Karpas-422 (cell line): ENCODE results near the gene FRG2C. TPM values are rescaled to one million over a fixed set of nuclear protein-coding genes. Genes with fewer than 3 reads are reported as not detected.
"Not testable (repeated sequence)": the region's sequence is repeated elsewhere in the genome, so short reads cannot be mapped to it uniquely, and the experiment has no call there.

Experiments
- DNase-seq: peaks from one replicate; pipeline ENCODE4 v3.0.0-alpha.2; 2015
- H2AFZ ChIP-seq: fragments of 200-600 bp; sonication (generic); 2 replicates; pipeline ENCODE4 v1.6.1; 2014; ENCODE audit warnings: antibody characterized with exemption, low read length, mixed read lengths
- H3K27ac ChIP-seq: fragments of 200-600 bp; sonication (generic); 2 replicates; pipeline ENCODE4 v1.5.1; 2014; ENCODE audit warnings: mild to moderate bottlenecking, low read length, moderate library complexity
- H3K27me3 ChIP-seq: fragments of 200-600 bp; sonication (generic); 2 replicates; pipeline ENCODE4 v1.6.1; 2014; ENCODE audit warnings: low read length, mixed read lengths
- H3K36me3 ChIP-seq: fragments of 200-600 bp; sonication (generic); 2 replicates; pipeline ENCODE4 v1.6.1; 2014; ENCODE audit warnings: low read length, mixed read lengths; ENCODE audit not compliant: insufficient read depth
- H3K4me1 ChIP-seq: fragments of 200-600 bp; sonication (generic); 2 replicates; pipeline ENCODE4 v1.6.1; 2014; ENCODE audit warnings: mild to moderate bottlenecking, low read length, mixed read lengths
- H3K4me2 ChIP-seq: fragments of 200-600 bp; sonication (generic); 2 replicates; pipeline ENCODE4 v1.6.1; 2014; ENCODE audit warnings: low read length, low read depth, mild to moderate bottlenecking; ENCODE audit not compliant: poor library complexity, severe bottlenecking
- H3K4me3 ChIP-seq: fragments of 200-600 bp; sonication (generic); 2 replicates; pipeline ENCODE4 v1.5.1; 2014; ENCODE audit warnings: mild to moderate bottlenecking, antibody characterized with exemption, low read length, mixed read lengths
- H3K79me2 ChIP-seq: fragments of 200-600 bp; sonication (generic); 2 replicates; pipeline ENCODE4 v1.6.1; 2014; ENCODE audit warnings: mild to moderate bottlenecking, low read length, mixed read lengths
- H3K9ac ChIP-seq: fragments of 200-600 bp; sonication (generic); 2 replicates; pipeline ENCODE4 v1.6.0; 2014; ENCODE audit warnings: low read length
- H3K9me2 ChIP-seq: fragments of 200-600 bp; sonication (generic), shearing (Covaris generic); replicated peaks from 2 replicates; pipeline ENCODE4 v1.6.0; 2014; ENCODE audit warnings: mild to moderate bottlenecking, low read length, moderate library complexity; ENCODE audit not compliant: insufficient read depth
- H3K9me3 ChIP-seq: fragments of 300-700, 200-600 bp; sonication (generic); 2 replicates; pipeline ENCODE4 v1.6.1; 2014; ENCODE audit warnings: low read length, mixed read lengths
- H4K20me1 ChIP-seq: fragments of 200-600 bp; sonication (generic); 2 replicates; pipeline ENCODE4 v1.6.1; 2014; ENCODE audit warnings: mild to moderate bottlenecking, antibody characterized with exemption, low read length, low read depth; ENCODE audit not compliant: insufficient read depth
- small RNA-seq: library from RNA; depleted of rRNA; stranded (forward); fragments of <200 nt; gene quantifications from one replicate; pipeline ENCODE3, GENCODE V24; 2014
- total RNA-seq: library from RNA; depleted of rRNA; stranded (reverse); fragments of >200 nt; shearing (Covaris generic); gene quantifications from 2 replicates; pipeline ENCODE4 v1.2.3, GENCODE V29; 2014; ENCODE audit warnings: low replicate concordance; rRNA removed

The FRG2C gene
- total RNA-seq, 1 experiment from 2014 or later = not detected

DNA sequence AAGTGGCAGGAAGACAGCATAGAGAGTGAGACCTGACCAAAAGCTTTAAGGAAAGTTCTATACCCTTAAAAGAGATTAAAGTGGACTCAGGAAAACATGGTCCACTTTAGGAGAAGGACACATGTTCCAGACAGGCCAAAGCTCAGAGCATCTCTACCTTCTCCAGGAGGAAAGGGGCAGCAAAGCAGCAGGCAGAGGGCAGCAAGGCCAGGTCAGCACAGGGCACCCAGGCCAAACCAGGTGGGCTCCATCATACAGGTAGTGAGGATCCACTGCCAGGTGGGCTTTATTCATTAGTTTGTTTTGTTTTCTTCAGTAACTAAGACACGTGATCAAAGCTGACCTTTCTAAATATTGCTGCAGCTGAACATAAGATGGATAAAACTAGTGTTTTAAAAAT is 19.8 kb downstream of the FRG2C start:
- H3K9ac ChIP-seq, H3K9me2 ChIP-seq, H3K4me1 ChIP-seq, H3K27ac ChIP-seq, H3K4me3 ChIP-seq, H3K9me3 ChIP-seq, H4K20me1 ChIP-seq, H3K36me3 ChIP-seq, H3K27me3 ChIP-seq, DNase-seq, H3K4me2 ChIP-seq, H2AFZ ChIP-seq, H3K79me2 ChIP-seq: not testable (repeated sequence)

DNA sequence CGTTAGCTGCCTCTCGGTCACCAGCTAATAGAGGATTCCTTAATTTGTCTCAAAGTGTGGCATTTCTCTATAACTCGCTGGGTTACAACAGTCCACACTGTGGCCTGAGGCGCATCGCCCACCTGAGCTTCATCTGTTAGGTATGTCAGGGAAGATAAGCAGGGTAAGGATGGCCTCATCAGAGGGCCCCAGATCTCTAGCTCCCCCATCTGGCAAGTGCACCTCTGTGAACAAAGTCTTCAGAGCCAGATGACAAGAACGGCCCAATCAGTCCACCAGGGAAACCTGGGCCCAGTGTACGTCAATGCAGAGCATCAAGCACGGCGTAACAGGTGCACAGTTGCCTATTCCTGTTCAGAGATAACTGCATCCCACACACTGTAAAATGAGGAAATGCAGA is 23.2 kb downstream of the FRG2C start:
- Histone ChIP-seq H3K36me3 (no peaks in the 10 kb centered on the region), H3K9ac (no peak overlapping the region), H4K20me1 (no peaks in the 10 kb centered on the region), H3K27ac (no peak overlapping the region), H2AFZ (no peak overlapping the region), H3K4me2 (no peak overlapping the region), H3K27me3 (no peaks in the 10 kb centered on the region), H3K4me1 (no peaks in the 10 kb centered on the region), H3K4me3 (no peak overlapping the region), H3K79me2 (no peaks in the 10 kb centered on the region), H3K9me3 (no peaks in the 10 kb centered on the region), H3K9me2 (no peaks in the 10 kb centered on the region)
- DNase-seq = no peak

DNA sequence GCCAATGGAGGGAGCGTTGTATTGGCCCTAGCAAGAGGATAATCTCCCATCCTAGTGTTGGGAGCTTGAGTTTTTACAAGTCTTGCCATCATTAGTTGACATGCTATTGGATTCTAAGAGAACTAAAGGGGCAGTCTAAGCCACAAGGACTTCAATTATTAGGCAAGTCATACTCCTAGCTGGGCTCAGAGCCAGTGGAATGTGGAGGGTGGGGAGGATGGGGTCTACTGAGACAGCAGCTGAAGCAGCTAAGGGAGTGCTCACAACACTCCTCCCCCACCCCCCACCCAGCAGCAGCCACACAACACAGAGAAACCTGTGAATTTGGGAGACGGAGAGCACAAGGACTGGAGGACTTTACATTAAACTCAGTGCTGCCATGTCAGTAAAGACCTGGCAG is 27.9 kb downstream of the FRG2C start:
- Histone ChIP-seq H3K36me3 (no peaks in the 10 kb centered on the region), H3K27ac (no peak overlapping the region), H2AFZ (no peak overlapping the region), H3K4me1 (no peaks in the 10 kb centered on the region), H3K9me2 (no peaks in the 10 kb centered on the region), H3K9ac (no peak overlapping the region), H3K27me3 (no peaks in the 10 kb centered on the region), H3K4me2 (no peak overlapping the region), H3K79me2 (no peaks in the 10 kb centered on the region), H3K9me3 (peaks cover 4% of the 10 kb centered on the region), H3K4me3 (no peak overlapping the region), H4K20me1 (no peaks in the 10 kb centered on the region)
- no peak for DNase-seq

Small RNA genes lying within 50 kb of the gene (small RNA-seq; reads per million reads assigned to genes)
- gene AC108724.2 = not detected

Other genes starting within 250 kb of the FRG2C start
- gene ZNF717, start 121.2 kb downstream of the FRG2C start, total RNA-seq = 11.5 and 25.0 TPM in 2 replicates